ENCODE data around the gene HELZ2.

The HELZ2 gene

DNA sequence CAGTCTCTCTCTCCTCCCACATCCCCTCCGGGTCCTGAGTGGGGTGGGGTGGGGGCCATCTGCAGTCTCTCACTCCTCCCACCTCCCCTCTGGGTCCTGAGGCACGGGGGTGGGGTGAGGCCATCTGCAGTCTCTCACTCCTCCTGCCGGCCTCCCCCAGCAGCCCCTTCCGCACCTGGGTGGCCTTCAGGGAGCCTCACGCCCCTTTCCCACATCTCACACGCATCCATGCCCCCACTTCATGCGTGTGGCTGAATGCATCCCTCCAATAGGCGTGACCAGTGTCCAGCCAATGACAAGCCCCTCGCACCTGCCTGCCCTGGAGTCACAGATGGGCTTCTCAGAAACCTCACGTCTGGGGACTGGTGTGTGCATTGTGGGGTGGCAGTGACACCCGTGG lies 25.5 kb downstream of the HELZ2 start:
- DNase-seq: no peak

- no peak for DNase-seq
Observed at GRCh38 chr20:63547725-63548480, 26.1 kb downstream of the HELZ2 start, which contains the start of gene SRMS. Gene SRMS, minus strand, starts transcription at chr20:63547749. Its CDS starts 286 bp downstream, at chr20:63547463.

GRCh38 chr20:63546956-63547724 lies 26.9 kb downstream of the HELZ2 start:
- DNase-seq: no peak

DNA sequence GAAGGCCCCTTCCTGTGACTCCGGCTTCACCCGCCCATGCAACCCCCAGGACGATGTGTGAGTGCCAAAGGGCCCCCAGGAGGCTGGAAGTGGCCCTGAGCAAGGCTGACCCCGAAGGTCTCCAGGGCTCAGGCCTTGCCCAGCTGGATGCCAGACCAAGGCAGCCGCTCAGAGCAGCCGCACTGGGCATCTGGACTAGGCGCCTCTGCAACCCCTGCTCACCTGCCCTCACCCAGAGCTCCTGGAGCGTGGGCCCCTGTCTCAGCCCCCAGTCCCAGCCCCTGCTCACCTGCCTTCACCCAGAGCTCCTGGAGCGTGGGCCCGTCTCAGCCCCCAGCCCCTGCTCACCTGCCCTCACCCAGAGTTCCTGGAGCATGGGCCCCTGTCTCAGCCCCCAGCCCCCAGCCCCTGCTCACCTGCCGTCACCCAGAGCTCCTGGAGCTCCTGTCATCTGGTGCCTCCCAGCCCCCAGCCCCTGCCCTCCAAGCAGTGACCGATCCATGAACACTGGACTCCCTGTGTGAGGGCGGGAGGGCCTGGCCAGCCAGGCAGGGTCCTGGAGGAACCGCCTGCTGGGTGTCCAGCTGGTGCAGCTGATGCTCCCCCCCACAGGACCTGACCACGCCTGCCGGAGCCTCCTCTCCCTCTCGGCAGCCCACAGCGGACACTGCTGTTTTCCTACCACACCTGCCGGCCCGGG lies 27.6 kb downstream of the HELZ2 start:
- no peak for DNase-seq

DNA sequence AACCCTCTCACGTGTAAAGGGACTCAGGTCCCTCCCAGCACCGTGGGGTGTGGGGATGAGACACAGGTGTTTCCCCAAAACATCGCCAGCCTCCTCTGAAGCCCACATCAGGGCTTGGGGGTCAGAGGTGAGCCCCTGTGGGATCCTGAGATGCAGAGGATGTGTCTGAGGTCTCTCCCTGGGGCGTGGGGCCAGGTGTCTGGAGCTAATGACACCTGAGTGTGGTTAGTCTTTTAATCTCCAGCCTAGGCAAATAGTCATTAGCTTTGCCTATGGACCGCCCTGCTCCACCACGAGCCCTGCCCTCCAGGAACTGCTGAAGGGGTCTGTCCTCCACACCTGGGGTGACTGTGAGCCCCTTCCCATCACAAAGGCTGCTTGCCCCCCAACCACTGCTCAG lies 28.2 kb downstream of the HELZ2 start:
- no peak for DNase-seq

DNA sequence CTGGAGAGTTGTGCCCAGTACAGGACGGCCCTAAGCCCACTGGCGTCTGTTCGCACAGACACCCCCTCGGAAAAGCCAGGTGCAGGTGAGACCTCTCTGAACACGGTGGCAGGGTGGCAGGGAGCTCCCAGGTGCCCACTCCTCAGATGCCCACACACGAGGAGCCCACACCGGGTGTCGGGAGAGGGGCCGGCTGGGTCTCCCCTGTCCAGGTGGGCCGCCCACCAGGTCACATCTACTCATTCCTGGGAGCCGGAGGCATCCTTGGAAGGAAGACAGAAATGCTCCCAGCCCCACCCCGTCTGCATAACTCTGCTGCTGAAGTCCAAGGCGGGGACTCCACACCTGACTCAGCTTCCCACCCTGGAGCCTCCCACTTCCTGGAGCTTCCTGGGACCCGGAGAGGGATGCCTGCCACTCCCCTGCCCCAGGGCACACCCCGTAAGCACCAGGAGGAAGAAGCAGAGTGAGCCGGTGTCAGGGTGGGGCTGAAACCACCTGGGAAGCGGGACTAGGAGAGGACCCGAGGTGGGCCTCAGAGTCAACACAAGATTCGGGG lies 29.0 kb downstream of the HELZ2 start:
- no peak for DNase-seq

GRCh38 chr20:63544241-63544957 lies 29.6 kb downstream of the HELZ2 start:
- DNase-seq: no peak

DNA sequence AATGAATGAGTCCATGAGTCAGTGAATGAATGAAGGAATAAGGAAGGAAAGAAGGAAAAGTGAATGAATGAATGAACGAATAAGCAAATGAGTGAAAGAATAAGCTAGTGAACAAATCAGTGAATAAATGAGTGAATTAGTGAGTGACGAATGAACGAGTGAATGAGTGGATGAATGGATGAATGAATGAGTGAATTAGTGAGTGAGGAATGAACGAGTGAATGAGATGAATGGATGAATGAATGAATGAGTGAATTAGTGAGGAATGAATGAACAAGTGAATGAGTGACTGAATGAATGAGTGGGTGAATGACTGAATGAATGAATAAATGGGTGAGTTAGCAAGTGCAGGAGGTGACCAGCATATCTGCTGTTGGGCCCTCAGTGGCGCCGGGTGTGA lies 30.3 kb downstream of the HELZ2 start:
- no peak for DNase-seq

DNA sequence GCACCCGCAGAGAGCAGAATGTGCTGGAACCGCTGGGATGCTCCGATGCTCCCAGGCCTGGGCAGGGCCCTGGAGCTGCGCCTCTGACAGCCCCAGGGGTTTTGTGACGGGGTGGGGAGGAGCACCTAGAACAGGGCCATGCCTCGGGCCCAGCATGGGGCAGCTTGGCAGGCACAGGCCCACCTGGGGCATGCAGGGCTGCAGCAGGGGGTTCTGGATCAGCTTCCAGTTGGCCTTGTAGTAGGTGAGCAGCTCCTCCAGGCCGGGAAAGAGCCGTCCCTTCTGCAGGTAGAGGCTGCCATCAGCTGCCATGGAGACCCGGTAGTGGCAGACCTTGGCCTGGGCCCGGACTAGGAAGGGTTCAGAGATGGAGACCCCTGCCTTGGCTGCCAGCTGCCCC lies 30.9 kb downstream of the HELZ2 start:
- no peak for DNase-seq

DNA sequence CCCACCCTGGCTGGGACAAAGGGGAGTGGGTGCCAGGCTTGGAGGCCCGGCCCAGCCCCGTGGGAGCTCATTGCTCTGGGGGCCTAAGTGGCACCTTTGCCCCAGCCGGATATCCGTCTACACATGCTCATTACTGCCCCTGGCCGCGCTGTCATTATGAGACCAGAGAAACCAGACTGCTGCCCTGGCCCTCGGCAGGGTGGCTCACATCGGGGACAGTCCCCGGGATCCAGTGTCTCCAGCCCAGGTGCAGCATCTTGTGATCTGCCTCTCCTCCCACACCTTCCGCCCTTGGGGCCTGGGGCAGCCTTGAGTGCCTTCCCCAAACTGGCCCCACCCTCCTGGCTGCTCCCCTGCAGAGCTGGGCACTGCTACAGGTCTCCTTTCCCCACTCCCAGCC lies 31.3 kb downstream of the HELZ2 start:
- no peak for DNase-seq

DNA sequence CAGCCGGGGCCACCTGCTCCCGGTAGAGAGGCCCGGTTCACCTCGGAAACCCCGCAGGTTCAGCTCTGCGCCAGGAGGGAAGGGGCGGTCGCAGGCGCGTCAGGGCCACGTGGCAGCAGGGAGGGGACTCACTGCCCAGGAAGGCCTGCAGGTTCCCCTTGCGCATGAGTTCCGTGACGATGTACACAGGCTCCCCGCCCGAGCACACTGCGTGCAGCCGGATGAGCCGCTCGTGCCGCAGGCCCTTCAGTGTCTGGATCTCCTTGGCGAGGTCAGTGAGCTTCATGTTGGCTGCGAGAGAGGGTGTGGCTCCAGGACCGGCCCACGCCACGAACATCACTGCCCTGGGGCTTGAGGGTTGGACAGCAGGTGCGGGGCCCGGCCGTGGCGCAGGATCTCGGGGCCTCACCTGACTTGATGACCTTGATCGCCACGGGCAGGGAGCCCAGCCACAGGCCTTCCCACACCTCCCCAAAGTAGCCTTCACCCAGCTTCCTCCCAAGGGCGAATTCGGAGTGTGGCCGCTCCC lies 31.9 kb downstream of the HELZ2 start:
- DNase-seq: no peak

DNA sequence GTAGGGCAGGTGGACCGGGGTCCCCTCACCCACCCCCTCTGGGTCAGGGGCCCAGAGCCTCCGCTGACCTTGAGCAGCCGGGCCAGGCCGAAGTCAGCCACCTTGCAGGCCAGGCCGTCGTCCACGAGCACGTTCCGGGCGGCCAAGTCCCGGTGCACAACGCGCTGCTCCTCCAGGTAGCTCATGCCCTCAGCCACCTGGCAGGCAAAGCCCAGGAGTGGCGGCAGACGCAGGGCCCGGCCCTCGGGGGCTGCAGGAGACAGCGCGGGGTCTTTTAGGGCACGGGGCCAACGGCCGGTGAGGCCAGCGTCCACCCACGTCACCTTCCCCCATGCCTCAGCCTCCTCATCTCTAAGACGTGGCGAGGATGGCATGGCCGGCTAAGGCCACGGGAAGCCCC lies 32.7 kb downstream of the HELZ2 start:
- no peak for DNase-seq

DNA sequence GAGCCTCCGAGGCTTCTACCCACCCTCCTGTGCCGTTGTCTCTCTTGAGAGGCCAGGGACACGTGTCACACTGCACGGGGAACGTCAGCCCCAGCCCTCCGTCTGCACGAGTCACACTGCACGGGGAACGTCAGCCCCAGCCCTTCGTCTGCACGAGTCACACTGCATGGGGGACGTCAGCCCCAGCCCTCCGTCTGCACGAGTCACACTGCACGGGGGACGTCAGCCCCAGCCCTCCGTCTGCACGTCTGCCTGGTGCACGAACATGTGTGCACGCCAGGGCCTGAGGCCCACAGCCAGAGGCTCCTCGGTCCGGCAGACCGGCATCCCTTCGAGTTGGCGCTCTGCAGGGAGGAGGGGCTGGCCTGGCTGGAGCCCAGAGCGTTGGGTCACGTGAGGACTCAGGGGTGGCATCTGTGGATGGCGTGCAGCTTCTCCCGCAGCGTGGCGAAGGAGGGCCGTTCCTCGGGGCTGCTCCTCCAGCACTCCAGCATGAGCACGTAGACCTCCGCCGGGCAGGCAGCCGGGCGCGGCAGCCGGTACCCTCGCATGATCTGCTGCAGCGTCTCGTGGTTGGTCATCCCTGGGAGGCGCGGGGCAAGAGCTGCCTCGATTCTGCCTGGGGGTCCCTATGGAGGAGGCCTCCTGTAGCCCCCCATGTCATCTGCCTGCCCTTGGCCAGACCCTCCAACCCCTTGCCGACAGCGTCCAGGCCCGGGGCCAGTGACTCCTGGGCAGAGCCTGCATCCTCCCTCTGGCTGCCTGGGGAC lies 33.4 kb downstream of the HELZ2 start:
- no peak for DNase-seq

GRCh38 chr20:63539441-63540370 lies 34.3 kb downstream of the HELZ2 start:
- DNase-seq: no peak

GRCh38 chr20:63539092-63539430 lies 35.0 kb downstream of the HELZ2 start:
- DNase-seq: no peak

DNA sequence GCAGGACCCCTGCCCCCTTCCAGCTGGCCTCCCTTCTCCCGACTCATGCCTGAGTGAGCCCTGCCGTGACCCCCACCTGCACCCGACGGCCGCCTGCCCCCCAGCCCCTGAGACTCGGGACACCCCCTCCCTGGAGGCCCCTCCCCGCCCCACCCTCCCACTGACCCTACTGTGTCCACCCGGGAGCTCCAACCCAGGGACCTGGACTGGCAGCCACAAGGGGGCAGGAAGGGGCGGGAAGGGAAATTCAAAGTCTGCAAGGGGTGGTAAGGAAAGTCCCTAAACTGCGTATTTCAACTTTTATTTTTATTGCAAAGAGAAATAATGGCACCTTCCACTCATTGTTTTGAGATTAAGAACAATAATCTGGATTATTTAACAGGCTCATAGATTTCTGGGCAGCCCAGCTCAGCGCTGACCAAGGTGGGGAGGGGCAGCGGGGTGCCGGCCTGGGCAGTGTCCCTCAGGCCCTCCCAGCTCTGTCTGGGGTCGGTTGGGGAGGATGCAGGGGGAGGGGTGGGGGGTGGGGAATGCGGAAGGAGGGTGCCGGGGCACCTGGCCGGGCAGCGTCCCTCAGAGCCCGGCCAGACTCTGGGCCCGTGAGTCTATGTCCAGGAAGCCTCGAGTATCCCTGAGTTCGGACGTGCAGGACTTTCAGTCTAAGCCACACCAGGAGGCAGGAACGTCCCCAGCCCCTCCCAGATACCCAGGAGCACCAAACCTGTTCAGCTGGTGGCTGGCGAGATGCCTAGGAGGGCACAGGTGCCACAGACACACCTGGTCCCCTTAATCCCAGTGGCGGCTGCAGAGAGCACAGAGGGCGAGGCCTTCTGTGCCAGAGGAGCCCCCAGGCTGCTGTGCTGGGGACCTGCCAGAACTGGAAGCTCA lies 35.6 kb downstream of the HELZ2 start:
- DNase-seq: peak; percentile 78

DNA sequence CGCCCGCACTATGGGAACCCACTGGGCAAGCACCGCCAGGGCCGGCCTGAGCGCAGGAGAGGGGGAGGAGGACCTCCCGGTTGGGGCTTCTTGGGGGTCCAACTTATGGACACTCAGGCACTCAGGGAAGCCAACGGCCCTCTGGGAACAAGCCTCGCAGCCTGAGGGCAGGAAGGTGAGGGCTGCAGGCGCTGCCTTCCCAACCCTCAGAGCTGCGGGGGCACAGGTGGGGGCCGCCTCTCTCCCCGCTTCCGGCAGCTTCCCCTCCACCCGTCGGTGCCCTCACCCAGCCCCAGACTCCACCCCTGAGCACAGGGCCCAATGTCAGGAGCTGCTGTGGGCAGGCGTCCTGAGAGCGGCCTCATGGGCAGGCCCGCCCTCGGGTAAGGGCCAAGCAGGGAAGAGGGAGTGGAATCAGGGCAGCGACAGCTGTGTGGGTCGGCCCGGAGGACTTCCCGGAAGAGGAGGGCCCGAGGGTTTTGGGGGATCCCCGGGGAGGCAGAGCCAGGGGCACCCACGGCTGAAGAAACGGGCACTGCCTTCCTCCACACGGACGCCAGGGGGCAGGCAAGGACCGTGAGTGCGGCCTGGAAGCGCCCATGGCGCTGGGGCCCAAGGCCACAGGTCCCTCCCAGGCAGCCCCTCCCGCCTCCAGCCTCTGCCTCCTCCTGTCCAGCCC lies 36.4 kb downstream of the HELZ2 start:
- peak; percentile 97 for DNase-seq

GRCh38 chr20:63536997-63537524 lies 37.0 kb downstream of the HELZ2 start, which contains the start of gene PTK6:
Gene PTK6, minus strand, starts transcription at chr20:63537376. Its CDS starts 62 bp downstream, at chr20:63537314.
- peak; percentile 72 for DNase-seq

All from activated effector memory CD4-positive, alpha-beta T cell treated with anti-CD3 and anti-CD28 coated beads, Interleukin-2, amount 50 U/mL, for 16 hours (primary cell).